Measurements from ENCODE around the gene GCNT4.

GCNT4 gene

DNA sequence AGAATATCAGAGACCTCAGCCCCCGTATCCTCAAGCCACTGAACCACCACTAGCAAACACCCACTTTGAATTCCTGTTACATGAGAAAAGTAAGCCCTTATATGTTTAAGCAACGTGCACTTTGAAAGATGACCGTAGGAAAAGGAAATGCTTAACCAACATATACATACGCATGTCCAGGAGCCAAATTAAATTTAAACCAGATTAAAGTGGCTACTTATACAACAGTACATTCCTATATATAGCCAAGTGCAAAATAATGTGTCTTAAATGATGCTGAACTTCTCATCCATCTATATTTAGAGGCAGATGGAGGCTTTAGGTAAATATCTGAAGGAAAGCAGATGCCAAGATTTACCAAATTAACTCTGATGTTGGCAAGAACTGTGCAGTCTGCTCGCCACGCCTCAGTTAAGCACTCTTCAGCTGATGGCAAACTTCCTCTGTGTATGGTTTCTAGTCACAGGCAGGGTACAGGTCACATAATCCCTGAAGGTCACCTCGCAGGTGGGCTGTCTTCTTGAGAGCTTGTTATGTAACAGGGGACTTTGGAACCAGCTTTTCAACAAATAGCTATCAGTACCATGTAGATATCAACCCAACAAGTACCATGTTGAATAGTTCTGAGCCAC, 8.6 kb downstream of the GCNT4 start:
- Histone ChIP-seq H3K27ac (ENCODE audit: poor library complexity, severe bottlenecking) (no peak overlapping the region), H3K27me3 (ENCODE audit: insufficient read depth, poor library complexity, severe bottlenecking) (no peaks in the 10 kb centered on the region), H3K9me3 (ENCODE audit: severe bottlenecking) (no peaks in the 10 kb centered on the region), H3K4me3 (ENCODE audit: severe bottlenecking) (no peak overlapping the region), H3K36me3 (ENCODE audit: low read depth) (peaks cover 3% of the 10 kb centered on the region; the same call in 1 of the 2 replicates), H3K4me1 (ENCODE audit: insufficient read depth, poor library complexity, severe bottlenecking) (peaks cover 13% of the 10 kb centered on the region)
- ATAC-seq (ENCODE audit: low read depth) (no peak), DNase-seq (ENCODE audit: low spot score) (no peak)
- TF ChIP-seq, protein P1, sequence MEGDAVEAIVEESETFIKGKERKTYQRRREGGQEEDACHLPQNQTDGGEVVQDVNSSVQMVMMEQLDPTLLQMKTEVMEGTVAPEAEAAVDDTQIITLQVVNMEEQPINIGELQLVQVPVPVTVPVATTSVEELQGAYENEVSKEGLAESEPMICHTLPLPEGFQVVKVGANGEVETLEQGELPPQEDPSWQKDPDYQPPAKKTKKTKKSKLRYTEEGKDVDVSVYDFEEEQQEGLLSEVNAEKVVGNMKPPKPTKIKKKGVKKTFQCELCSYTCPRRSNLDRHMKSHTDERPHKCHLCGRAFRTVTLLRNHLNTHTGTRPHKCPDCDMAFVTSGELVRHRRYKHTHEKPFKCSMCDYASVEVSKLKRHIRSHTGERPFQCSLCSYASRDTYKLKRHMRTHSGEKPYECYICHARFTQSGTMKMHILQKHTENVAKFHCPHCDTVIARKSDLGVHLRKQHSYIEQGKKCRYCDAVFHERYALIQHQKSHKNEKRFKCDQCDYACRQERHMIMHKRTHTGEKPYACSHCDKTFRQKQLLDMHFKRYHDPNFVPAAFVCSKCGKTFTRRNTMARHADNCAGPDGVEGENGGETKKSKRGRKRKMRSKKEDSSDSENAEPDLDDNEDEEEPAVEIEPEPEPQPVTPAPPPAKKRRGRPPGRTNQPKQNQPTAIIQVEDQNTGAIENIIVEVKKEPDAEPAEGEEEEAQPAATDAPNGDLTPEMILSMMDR (IDR thresholded peaks at IDR 0.05; ENCODE audit: poor library complexity, severe bottlenecking) = no peak

DNA sequence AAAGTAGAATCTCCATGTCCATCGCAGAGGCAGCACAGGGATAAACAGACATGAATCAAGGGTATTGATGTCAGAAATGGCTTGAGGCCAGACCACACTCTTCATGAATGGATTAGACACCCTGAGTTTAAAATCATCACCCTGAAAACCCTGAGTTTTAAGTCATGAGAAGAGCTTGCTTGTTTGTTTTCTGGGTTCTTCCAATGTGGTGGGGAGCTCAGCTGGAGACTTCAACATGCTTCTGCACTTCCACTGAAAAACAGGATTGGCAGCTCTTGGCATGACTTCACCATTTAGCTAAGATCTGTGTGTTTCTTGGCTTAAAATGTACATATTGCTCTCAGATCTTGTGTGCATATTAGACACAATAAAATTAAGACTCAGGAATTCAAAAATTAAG, 9.8 kb downstream of the GCNT4 start:
- H3K27ac ChIP-seq (ENCODE audit: poor library complexity, severe bottlenecking) = no peak overlapping the region
- ATAC-seq (ENCODE audit: low read depth) (no peak), DNase-seq (ENCODE audit: low spot score) (no peak)
- TF ChIP-seq, protein P1 (IDR thresholded peaks at IDR 0.05; ENCODE audit: poor library complexity, severe bottlenecking) = no peak
- H3K9me3 ChIP-seq (ENCODE audit: severe bottlenecking) = no peaks in the 10 kb centered on the region
- H3K27me3 ChIP-seq (ENCODE audit: insufficient read depth, poor library complexity, severe bottlenecking) = no peaks in the 10 kb centered on the region
- no peak overlapping the region for H3K4me3 ChIP-seq (ENCODE audit: severe bottlenecking)
- H3K4me1 ChIP-seq (ENCODE audit: insufficient read depth, poor library complexity, severe bottlenecking) = peaks cover 15% of the 10 kb centered on the region
- H3K36me3 ChIP-seq (ENCODE audit: low read depth) = peaks cover 3% of the 10 kb centered on the region; the same call in 1 of the 2 replicates

DNA sequence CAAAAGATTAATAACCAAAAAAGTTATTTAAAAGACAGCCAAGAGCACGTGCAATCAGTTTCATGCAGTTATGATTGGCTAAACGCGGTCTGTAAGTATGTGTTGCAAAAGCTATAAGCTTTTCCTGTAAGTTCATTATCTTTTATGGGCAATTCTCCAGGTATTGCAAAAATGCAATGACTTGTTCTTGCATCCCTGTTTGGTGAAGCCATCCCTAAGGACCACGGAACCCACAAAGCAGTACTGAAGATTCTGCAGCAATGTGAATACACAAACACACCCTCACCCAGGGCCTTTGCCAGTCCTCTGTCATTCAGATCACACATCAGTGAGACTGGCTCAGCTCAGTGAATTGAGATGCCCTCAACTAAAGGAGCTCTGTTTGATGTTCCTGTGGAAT, 11.4 kb downstream of the GCNT4 start:
- DNase-seq (ENCODE audit: low spot score) = no peak
- H3K27me3 ChIP-seq (ENCODE audit: insufficient read depth, poor library complexity, severe bottlenecking) = no peaks in the 10 kb centered on the region

DNA sequence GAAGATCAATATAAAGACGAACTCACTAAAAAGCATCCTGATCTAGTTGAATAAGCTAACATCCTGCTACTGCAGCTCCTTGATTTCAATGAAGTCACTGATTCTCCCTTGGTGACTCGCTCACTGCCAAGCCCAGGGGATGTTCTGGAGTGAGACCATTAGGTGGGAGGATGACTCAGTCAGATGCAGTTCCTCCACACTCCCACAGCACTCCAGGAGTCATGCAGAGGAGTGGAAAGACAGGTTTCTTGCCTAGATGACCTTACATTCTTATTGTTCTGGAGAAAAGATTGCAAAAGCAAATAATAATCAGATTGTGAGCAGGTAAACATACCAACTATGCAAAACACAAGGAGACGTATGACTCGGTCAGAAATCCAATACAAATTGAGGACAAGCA, 15.3 kb downstream of the GCNT4 start:
- peak overlapping the region; percentile 46 for H3K27ac ChIP-seq (ENCODE audit: poor library complexity, severe bottlenecking)
- H3K4me1 ChIP-seq (ENCODE audit: insufficient read depth, poor library complexity, severe bottlenecking) = peaks cover 10% of the 10 kb centered on the region
- DNase-seq (ENCODE audit: low spot score) (peak; percentile 92), ATAC-seq (ENCODE audit: low read depth) (peak; percentile 100)
- no peaks in the 10 kb centered on the region for H3K9me3 ChIP-seq (ENCODE audit: severe bottlenecking)
- H3K4me3 ChIP-seq (ENCODE audit: severe bottlenecking) = no peak overlapping the region
- H3K27me3 ChIP-seq (ENCODE audit: insufficient read depth, poor library complexity, severe bottlenecking) = no peaks in the 10 kb centered on the region
- TF ChIP-seq, protein P1 (IDR thresholded peaks at IDR 0.05; ENCODE audit: poor library complexity, severe bottlenecking) = peak; percentile 24
- no peaks in the 10 kb centered on the region for H3K36me3 ChIP-seq (ENCODE audit: low read depth)

More for the DNA sequence above, 11.4 kb downstream of the GCNT4 start:
- no peaks in the 10 kb centered on the region; the same call in 1 of the 2 replicates for H3K36me3 ChIP-seq (ENCODE audit: low read depth)
- no peak overlapping the region for H3K27ac ChIP-seq (ENCODE audit: poor library complexity, severe bottlenecking)
- H3K4me1 ChIP-seq (ENCODE audit: insufficient read depth, poor library complexity, severe bottlenecking) = peaks cover 11% of the 10 kb centered on the region
- no peaks in the 10 kb centered on the region for H3K9me3 ChIP-seq (ENCODE audit: severe bottlenecking)
- H3K4me3 ChIP-seq (ENCODE audit: severe bottlenecking) = no peak overlapping the region
- no peak for ATAC-seq (ENCODE audit: low read depth)
- TF ChIP-seq, protein P1 (IDR thresholded peaks at IDR 0.05; ENCODE audit: poor library complexity, severe bottlenecking) = no peak

DNA sequence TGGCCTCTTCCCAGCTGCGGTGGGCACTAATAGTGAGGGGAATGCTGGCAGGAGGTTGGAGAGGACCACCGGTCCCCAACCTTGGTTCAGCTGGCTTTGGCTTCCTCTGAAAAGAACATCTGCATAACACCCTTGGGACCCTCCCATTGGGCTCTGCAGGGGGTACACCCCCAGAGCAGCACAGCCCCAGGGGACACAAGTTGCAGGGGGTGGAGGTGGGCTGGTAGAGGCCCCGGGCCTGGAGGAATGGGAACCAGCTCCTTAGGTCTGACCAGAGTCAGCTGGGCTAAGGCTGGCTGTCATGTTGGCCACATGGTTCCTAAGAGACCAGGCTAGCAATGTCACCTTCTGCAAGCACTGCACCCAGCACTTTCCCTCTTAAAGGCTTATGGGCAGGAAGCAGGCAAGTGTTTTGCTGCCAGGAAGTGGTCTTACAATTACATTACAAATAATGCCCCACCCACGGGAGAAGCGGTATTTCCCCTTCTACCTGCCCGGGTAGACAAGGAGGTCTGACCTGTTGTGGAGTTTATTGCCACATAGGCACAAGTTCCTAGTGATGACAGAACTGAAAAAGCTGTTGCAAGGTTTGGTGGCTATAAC, 18.1 kb downstream of the GCNT4 start:
- no peak for ATAC-seq (ENCODE audit: low read depth)
- TF ChIP-seq, protein P1 (IDR thresholded peaks at IDR 0.05; ENCODE audit: poor library complexity, severe bottlenecking) = no peak
- no peaks in the 10 kb centered on the region for H3K27me3 ChIP-seq (ENCODE audit: insufficient read depth, poor library complexity, severe bottlenecking)
- H3K4me3 ChIP-seq (ENCODE audit: severe bottlenecking) = no peak overlapping the region
- DNase-seq (ENCODE audit: low spot score) = no peak
- no peaks in the 10 kb centered on the region for H3K36me3 ChIP-seq (ENCODE audit: low read depth)
- no peak overlapping the region for H3K27ac ChIP-seq (ENCODE audit: poor library complexity, severe bottlenecking)
- no peaks in the 10 kb centered on the region for H3K9me3 ChIP-seq (ENCODE audit: severe bottlenecking)
- H3K4me1 ChIP-seq (ENCODE audit: insufficient read depth, poor library complexity, severe bottlenecking) = peaks cover 10% of the 10 kb centered on the region
